Subcutaneous adipose tissue (tissue), 4 donors: ENCODE measurements around the gene HOTAIR. TPM values are rescaled to one million over a fixed set of nuclear protein-coding genes. Genes with fewer than 3 reads are reported as not detected.

Source experiments
- total RNA-seq, 4 donors: library from RNA; depleted of rRNA; stranded (reverse); fragments of >200 nt; gene quantifications; one replicate each; pipeline ENCODE4 v1.1.0, GENCODE V29; 2016
- TF ChIP-seq, protein P1 (sequence below): fragments of 450-650 bp; IDR thresholded peaks from one replicate; pipeline ENCODE4 v1.5.1; 2016; ENCODE audit warnings: low read depth, mild to moderate bottlenecking, control low read depth, antibody characterized with exemption, moderate library complexity

HOTAIR gene
- total RNA-seq, 4 donors from 2014 or later, result 0.34 to 3.4 (median 0.61) TPM

- TF ChIP-seq, protein P1, sequence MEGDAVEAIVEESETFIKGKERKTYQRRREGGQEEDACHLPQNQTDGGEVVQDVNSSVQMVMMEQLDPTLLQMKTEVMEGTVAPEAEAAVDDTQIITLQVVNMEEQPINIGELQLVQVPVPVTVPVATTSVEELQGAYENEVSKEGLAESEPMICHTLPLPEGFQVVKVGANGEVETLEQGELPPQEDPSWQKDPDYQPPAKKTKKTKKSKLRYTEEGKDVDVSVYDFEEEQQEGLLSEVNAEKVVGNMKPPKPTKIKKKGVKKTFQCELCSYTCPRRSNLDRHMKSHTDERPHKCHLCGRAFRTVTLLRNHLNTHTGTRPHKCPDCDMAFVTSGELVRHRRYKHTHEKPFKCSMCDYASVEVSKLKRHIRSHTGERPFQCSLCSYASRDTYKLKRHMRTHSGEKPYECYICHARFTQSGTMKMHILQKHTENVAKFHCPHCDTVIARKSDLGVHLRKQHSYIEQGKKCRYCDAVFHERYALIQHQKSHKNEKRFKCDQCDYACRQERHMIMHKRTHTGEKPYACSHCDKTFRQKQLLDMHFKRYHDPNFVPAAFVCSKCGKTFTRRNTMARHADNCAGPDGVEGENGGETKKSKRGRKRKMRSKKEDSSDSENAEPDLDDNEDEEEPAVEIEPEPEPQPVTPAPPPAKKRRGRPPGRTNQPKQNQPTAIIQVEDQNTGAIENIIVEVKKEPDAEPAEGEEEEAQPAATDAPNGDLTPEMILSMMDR, result no peak
Measured at GRCh38 chr12:54019091-54019811, 44.5 kb upstream of the HOTAIR start.

GRCh38 chr12:54018468-54018984 lies 43.8 kb upstream of the HOTAIR start:
- TF ChIP-seq, protein P1, result no peak

GRCh38 chr12:54017878-54018467 lies 43.2 kb upstream of the HOTAIR start:
- TF ChIP-seq, protein P1, result no peak

DNA sequence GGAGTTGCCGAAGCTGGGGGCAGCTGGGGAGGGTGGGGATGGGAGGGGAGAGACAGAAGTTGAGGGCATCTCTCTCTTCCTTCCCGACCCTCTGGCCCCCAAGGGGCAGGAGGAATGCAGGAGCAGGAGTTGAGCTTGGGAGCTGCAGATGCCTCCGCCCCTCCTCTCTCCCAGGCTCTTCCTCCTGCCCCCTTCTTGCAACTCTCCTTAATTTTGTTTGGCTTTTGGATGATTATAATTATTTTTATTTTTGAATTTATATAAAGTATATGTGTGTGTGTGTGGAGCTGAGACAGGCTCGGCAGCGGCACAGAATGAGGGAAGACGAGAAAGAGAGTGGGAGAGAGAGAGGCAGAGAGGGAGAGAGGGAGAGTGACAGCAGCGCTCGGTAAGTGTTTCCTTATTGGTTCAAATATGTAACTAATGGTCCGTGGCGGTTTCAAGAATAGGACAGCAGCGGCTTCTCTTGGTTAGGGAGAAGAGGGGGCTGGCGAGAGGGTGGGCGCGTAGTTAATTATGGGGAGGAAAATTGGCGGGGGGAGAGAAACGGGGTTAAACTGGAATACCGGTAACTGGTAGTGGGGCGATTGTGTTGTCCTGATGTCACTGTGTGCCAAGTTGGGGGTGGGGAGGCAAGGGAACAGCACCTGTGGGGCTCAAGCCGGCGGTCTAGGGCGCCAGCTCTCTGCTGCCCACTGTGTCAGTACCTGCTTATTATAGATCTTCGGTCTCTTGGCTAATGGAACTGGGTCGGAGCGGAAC lies 42.5 kb upstream of the HOTAIR start:
- TF ChIP-seq, protein P1, result no peak

GRCh38 chr12:54016478-54016964 lies 41.8 kb upstream of the HOTAIR start:
- TF ChIP-seq, protein P1, result no peak

DNA sequence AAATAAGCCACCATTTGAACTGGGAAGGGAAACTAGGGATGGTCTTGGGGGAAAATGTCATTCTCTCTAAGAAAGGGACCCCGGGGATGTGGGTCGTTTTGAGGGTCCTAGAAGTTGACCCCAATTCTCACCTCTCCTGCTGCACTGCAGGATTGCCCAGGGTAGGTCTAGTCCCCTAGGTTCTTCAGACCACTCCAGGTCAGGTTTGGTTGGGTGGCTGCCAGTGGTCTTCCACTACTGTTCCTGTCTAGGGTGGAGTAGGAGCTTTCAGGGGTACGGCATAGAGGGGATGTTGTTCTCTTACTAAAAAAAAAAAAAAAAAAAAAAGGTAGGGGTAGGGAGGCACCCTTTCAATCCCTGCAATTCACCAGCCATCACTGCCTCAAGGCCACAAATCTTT lies 41.3 kb upstream of the HOTAIR start:
- TF ChIP-seq, protein P1, result no peak
